ENCODE data around the gene ZNG1A.
"Not testable (repeated sequence)": the region's sequence is repeated elsewhere in the genome, so short reads cannot be mapped to it uniquely, and the experiment has no call there.

GRCh38 chr9:112589-113467 is 66.0 kb downstream of the ZNG1A start:
- not testable (repeated sequence) for TF ChIP-seq CTCF (IDR thresholded peaks at IDR 0.05); EZH2 (IDR thresholded peaks at IDR 0.05; ENCODE audit: borderline replicate concordance, insufficient read depth, low read depth, low read length, poor library complexity, severe bottlenecking)
